HUES48 (cell line): ENCODE data around the gene MPV17.
"Not testable (repeated sequence)": the region's sequence is repeated elsewhere in the genome, so short reads cannot be mapped to it uniquely, and the experiment has no call there.

Experiments used
- H3K27ac ChIP-seq: one replicate; pipeline ENCODE4 v1.7.0; 2013; ENCODE audit warnings: low read depth, low read length, inconsistent platforms
- H3K27me3 ChIP-seq: 2 replicates; pipeline ENCODE4 v1.6.1; 2013; ENCODE audit warnings: mild to moderate bottlenecking, low read length; ENCODE audit not compliant: control insufficient read depth, insufficient read depth
- H3K36me3 ChIP-seq: 2 replicates; pipeline ENCODE4 v1.6.1; 2013; ENCODE audit warnings: low read length; ENCODE audit not compliant: control insufficient read depth, insufficient read depth
- H3K4me1 ChIP-seq: 2 replicates; pipeline ENCODE4 v1.6.1; 2013; ENCODE audit warnings: mild to moderate bottlenecking, low read length; ENCODE audit not compliant: control insufficient read depth, insufficient read depth
- H3K4me3 ChIP-seq: 2 replicates; pipeline ENCODE4 v1.5.1; 2013; ENCODE audit warnings: mild to moderate bottlenecking, low read depth, low read length
- H3K9ac ChIP-seq: 2 replicates; pipeline ENCODE4 v1.6.1; 2013; ENCODE audit warnings: mild to moderate bottlenecking, low read depth, low read length, moderate library complexity
- H3K9me3 ChIP-seq: 2 replicates; pipeline ENCODE4 v1.6.1; 2013; ENCODE audit warnings: low read length; ENCODE audit not compliant: control insufficient read depth, insufficient read depth

Gene MPV17

DNA sequence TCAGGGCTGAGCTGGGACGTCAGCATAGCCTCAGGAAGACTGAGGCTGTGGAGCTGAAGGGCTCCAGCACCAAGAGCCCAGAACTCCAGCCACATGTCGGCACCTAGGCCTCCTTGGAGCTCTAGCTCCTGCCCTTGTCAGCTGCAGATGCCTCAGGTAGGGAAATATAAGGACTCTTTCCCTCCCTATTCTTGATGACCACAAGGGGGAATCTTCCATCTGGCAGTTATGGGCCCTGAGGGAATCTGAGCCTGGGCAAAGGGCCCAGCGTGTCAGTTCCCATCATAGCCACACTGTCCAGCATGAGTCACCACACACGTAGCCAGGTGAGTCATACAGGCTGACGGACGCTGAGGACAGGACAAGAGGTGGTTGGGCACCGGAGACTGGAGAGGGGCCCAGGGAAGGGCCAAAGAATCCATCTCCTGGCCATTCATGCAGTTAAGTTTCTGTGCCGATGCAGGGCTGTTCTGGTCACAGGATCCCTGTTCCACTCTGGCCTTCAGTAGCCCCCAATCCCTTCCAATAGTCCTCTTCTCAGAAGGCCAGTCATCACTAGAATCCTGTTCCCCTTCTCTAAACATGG lies 1.8 kb downstream of the MPV17 start:
- Histone ChIP-seq H3K4me1 (peaks cover 7% of the 10 kb centered on the region; the same call in 1 of the 2 replicates), H3K9me3 (no peaks in the 10 kb centered on the region), H3K4me3 (no peak overlapping the region), H3K27me3 (no peaks in the 10 kb centered on the region), H3K9ac (no peak overlapping the region), H3K27ac (peak overlapping the region; percentile 52), H3K36me3 (peaks cover 8% of the 10 kb centered on the region)

DNA sequence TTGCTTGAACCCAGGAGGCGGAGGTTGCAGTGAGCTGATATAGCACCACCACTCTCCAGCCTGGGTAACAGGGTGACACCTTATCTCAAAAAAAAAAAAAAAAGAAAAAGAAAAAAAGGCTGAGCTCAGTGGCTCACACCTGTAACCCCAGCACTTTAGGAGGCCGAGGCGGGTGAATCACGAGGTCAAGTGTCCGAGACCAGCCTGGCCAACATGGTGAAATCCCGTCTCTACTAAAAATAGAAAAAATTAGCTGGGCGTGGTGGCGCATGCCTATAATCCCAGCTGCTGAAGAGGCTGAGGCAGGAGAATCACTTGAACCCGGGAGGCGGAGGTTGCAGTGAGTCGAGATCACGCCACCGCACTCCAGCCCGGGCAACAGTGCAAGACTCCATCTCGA lies 3.1 kb downstream of the MPV17 start:
- not testable (repeated sequence) for H3K4me3 ChIP-seq, H3K4me1 ChIP-seq, H3K36me3 ChIP-seq, H3K9me3 ChIP-seq, H3K27me3 ChIP-seq, H3K27ac ChIP-seq, H3K9ac ChIP-seq

DNA sequence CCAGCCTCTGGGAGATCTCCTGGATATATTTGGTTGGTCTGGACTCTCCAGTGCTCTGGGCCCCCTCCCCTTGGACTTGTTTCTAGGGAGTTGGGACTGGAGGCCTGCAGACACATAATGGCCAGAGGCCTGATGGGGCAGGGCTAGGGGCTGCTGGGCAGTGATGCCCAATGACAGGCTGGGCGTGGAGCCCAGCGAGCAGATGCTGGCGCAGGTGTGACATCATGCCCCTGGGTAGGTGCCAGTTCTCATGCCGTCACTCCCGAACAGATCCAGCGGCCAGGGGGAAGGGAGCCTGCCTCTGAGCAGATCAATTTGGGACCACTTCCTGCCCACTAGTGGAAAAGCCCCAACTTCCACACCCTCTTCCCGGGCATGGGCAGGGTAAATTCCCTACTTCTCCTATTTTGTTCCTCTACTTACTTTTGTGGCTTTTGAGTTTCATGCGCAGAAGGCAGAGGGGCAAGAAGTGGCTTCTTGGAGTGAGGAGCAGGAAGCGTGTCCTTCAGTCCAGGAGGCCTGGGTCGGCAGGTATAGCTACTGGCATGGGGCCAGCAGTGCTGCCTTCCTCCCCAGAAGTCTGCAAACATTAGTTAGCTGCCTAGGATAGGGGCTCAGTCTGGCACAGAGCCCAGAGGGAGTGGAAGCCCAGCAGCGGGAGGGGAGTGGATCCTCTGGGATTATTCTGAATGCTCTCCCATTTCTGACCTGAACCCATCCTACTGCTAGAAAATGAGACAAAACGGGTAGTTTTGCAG lies 6.1 kb downstream of the MPV17 start:
- H3K9ac ChIP-seq, result no peak overlapping the region

DNA sequence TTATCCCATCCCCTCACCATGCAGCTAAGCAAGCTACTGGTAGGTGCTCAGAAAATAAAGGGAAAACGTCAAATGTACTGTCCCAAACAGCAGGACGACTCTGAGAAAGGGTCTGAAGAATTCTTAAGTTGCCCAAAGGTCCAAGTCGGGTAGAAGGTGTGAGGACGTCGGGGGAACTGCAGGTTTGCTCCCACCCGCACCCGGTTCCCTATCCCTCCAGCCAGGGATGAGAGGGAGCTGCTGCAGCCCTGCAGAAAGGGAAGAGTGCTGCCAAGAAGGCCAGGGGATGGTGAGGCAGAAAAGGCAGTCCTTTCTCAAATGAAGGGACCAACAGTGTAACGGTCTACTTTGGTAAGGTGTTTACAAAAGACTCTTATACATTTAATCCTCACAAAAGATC lies 7.8 kb downstream of the MPV17 start:
- H3K36me3 ChIP-seq, result no peaks in the 10 kb centered on the region
- no peaks in the 10 kb centered on the region for H3K9me3 ChIP-seq
- H3K4me1 ChIP-seq, result no peaks in the 10 kb centered on the region
- H3K27me3 ChIP-seq, result no peaks in the 10 kb centered on the region
- H3K4me3 ChIP-seq, result no peak overlapping the region
- no peak overlapping the region for H3K27ac ChIP-seq
- no peak overlapping the region for H3K9ac ChIP-seq

More for the DNA sequence above, 6.1 kb downstream of the MPV17 start:
- Histone ChIP-seq H3K27ac (no peak overlapping the region), H3K4me3 (no peak overlapping the region), H3K27me3 (no peaks in the 10 kb centered on the region), H3K4me1 (no peaks in the 10 kb centered on the region), H3K9me3 (no peaks in the 10 kb centered on the region), H3K36me3 (no peaks in the 10 kb centered on the region)

DNA sequence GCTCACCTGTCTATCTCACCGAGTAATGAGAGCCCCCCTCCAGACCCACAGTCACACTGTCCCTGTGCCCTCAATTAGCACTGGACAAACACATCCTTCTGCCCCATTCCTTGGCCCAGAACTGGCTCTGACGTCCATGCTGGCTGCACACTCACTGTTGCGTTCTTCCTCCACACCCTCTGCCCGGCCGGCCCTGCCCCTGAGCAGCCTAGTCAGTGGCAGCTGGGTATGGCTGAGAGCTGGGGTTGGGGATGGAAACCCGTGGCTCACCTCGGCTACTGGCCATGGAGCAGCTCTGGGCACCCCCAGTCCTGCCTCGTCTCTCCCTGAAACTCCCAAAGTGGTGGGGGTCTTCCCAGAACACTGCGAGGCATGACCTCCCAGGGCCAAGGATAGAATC lies 8.2 kb downstream of the MPV17 start:
- H3K4me3 ChIP-seq, result no peak overlapping the region
- no peak overlapping the region for H3K27ac ChIP-seq
- no peaks in the 10 kb centered on the region for H3K9me3 ChIP-seq
- H3K9ac ChIP-seq, result no peak overlapping the region
- H3K4me1 ChIP-seq, result no peaks in the 10 kb centered on the region
- no peaks in the 10 kb centered on the region for H3K36me3 ChIP-seq
- H3K27me3 ChIP-seq, result 0 out of 2 replicates have a peak, but pooled peaks cover under 1% of the 10 kb centered on the region

DNA sequence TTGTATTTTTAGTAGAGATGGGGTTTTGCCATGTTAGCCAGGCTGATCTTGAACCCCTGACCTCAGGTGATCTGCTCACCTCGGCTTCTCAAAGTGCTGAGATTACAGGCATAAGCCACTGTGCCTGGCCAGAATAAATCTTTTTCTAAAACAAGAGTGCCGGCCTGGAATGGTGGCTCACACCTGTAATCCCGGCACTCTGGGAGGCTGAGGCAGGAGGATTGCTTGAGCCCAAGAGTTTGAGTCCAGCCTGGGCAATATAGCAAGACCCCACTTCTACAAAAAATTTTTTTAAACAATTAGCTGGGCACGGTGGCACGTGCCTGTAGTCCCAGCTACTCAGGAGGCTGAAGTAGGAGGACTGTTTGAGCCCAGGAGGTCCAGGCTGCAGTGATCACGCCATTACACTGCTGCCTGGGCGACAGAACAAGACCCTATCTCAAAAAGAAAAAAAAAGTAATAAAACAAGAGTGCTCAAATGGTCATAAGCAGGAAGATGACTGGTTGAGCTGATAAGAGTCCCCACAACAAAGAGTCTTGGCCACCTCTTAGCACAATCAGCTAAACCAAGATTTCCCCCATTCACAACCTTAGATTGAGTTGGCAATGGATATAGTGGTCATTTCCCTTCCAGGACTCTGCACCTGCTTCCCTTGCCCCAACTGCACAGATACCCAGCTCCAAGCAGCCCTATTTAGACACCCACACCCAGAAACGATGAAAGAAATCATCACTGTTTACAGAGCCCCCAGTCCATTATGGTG lies 8.8 kb downstream of the MPV17 start:
- no peak overlapping the region for H3K27ac ChIP-seq

DNA sequence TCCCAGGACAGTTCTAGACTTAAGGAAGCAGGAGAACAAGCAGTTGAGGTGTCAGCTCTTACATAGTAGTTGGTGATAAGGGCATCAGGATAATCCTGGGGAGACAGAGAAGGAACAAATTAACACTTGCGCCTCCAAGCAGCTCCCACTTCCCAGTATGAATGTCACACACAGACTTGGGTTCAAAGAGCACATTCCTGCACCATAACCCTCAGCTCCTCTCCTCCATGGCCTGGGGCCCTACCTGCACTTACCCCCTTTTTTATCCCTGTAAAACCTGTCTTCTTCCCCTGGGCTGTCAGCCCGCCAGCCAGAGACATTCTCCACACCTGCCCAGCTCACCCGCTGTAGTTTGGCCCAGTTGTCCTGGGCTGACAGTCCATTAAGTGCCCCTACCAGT lies 10.7 kb downstream of the MPV17 start:
- Histone ChIP-seq H3K9ac (no peak overlapping the region), H3K27ac (no peak overlapping the region), H3K27me3 (peaks cover 23% of the 10 kb centered on the region), H3K4me1 (no peaks in the 10 kb centered on the region), H3K36me3 (no peaks in the 10 kb centered on the region), H3K9me3 (no peaks in the 10 kb centered on the region), H3K4me3 (no peak overlapping the region)

More for the DNA sequence above, 8.8 kb downstream of the MPV17 start:
- Histone ChIP-seq H3K36me3 (no peaks in the 10 kb centered on the region), H3K9me3 (no peaks in the 10 kb centered on the region), H3K4me3 (no peak overlapping the region), H3K27me3 (peaks cover 5% of the 10 kb centered on the region; the same call in 1 of the 2 replicates), H3K9ac (no peak overlapping the region), H3K4me1 (no peaks in the 10 kb centered on the region)

DNA sequence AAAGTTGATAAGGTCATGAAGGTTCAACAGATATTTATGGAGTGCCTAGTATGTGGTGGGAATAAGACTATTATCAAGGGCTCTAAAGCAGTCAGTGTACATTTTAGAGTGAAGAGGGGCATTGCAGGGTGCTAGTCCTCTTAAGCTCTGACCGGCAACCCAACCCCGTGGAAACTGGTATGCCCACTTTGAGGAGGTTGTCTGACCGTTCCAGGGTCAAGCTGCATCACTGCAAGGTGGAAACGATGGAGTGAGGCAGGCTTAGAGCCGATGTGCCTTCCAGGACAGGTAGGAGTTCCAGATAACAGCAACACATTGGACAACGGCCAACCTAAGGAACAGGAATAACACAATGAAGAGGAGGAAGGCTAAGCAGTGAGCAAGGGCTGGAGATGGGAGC lies 13.2 kb downstream of the MPV17 start:
- Histone ChIP-seq H3K27ac (no peak overlapping the region), H3K27me3 (peaks cover 48% of the 10 kb centered on the region), H3K9ac (no peak overlapping the region), H3K4me1 (peaks cover 6% of the 10 kb centered on the region; the same call in 1 of the 2 replicates), H3K36me3 (no peaks in the 10 kb centered on the region), H3K9me3 (no peaks in the 10 kb centered on the region), H3K4me3 (no peak overlapping the region)

DNA sequence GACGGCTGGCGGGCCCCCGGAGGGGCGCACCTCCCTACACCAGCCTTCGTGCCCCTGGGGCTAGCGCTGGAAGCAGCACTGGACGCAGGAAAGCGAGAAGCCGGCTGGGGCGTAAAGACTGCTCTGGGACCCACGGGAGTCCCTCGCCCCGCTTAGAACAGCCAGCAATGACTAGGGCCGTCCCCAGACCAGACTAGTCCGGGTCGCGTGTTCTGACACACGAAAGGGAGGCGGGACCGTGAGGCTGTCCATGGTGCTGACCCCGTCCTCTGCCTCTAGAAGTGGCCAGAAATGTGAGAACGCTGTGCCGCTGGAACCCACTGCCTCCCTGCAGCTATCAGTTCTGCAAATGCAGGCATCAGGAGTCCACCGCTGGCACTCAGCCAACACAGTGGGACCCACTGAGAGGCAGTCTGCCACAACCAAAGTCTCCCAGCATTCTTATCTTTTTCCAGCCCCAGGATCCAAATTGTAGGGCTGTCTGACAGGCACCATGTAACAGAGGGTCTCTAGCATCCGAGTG lies 14.5 kb downstream of the MPV17 start, which contains the start of gene UCN:
TSS of gene UCN (minus strand) at position 87 of the 523 bp plus-strand sequence. CDS start 550 bp downstream, outside the sequence.
- no peaks in the 10 kb centered on the region for H3K9me3 ChIP-seq
- H3K4me1 ChIP-seq, result peaks cover 6% of the 10 kb centered on the region; the same call in 1 of the 2 replicates
- peak within 1 kb of the TSS; percentile 53 for H3K4me3 ChIP-seq
- no peak within 1 kb of the TSS for H3K9ac ChIP-seq
- H3K27ac ChIP-seq, result no peak within 1 kb of the TSS
- no peaks in the 10 kb centered on the region for H3K36me3 ChIP-seq
- peaks cover 52% of the 10 kb centered on the region for H3K27me3 ChIP-seq

DNA sequence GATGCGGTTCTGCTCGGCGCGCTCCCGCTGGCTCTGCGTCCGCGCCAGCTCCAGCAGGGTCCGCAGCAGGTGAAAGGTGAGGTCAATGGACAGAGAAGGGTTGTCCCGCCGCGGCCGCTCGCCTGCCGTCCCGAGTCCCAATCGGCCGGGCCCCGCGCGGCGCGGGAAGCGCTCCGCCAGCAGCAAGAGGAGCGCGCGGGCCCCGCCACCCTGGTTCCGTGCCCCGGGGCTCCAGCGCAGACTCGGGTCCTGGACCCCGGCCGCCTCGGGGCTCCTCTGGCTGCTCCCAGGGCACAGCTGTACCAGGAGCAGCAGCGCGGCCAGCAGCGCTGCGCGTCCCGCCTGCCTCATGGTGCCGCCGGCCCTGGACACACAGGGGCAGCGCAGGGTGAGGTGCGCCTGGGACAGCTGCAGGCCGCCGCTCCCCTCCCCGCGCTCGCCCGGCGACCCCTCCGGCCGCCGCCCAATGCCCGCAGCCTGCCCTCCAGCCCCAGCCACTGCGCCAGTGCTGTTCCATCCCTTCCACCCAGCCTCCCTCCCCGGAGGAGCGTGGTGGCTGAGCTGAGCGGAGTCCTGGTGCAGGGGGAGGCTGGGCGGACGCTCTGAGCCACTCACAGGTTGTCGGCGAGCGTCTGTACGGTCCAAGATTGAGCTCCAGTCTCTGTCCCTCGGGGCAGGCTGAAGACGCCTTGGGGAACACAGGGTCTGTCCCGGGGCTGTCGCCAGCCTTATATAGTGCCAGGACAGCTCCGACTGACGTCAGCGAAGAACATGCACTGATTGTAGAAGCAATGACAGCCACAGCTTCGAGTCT lies 15.1 kb downstream of the MPV17 start:
- Histone ChIP-seq H3K4me3 (peak overlapping the region; percentile 53), H3K27ac (no peak overlapping the region), H3K4me1 (peaks cover 6% of the 10 kb centered on the region; the same call in 1 of the 2 replicates), H3K27me3 (peaks cover 52% of the 10 kb centered on the region), H3K9ac (no peak overlapping the region), H3K9me3 (no peaks in the 10 kb centered on the region), H3K36me3 (no peaks in the 10 kb centered on the region)
